Heart right ventricle (tissue), 16 donors: Measurements from ENCODE around the gene CMTM7. TPM values are rescaled to one million over a fixed set of nuclear protein-coding genes. Genes with fewer than 3 reads are reported as not detected.

Source experiments
- ATAC-seq, 8 donors: fragments of 200-7000 bp; cut with Tn5 transposase; one replicate each; pipeline ENCODE4 v1.9.1; 2020; ENCODE audit warnings: mild to moderate bottlenecking in 8 of 8, moderate library complexity in 8 of 8, moderate number of reproducible peaks in 1 of 8
- DNase-seq, 2 donors: peaks; one replicate each; pipeline ENCODE4 v3.0.0-alpha.2; 2020
- H3K27ac ChIP-seq, 10 donors: fragments of 200-600 bp; sonication (generic) in 2 of 10; one replicate each; pipeline versions ENCODE4 v1.5.0 to v1.8.0; 2020 to 2022; ENCODE audit warnings: mild to moderate bottlenecking in 3 of 10
- H3K27me3 ChIP-seq, 7 donors: fragments of 200-600 bp; one replicate each; pipeline ENCODE4 v1.8.0; 2021 to 2022; ENCODE audit warnings: mild to moderate bottlenecking in 2 of 7
- H3K36me3 ChIP-seq, 9 donors: fragments of 200-600 bp; sonication (generic) in 1 of 9; one replicate each; pipeline versions ENCODE4 v1.5.0 to v1.8.0; 2020 to 2022; ENCODE audit warnings: mild to moderate bottlenecking in 2 of 9
- H3K4me1 ChIP-seq, 9 donors: fragments of 200-600 bp; sonication (generic) in 1 of 9; one replicate each; pipeline versions ENCODE4 v1.5.0 to v1.8.0; 2020 to 2022; ENCODE audit warnings: mild to moderate bottlenecking in 4 of 9
- H3K4me3 ChIP-seq, 10 donors: fragments of 200-600 bp; sonication (generic) in 2 of 10; one replicate each; pipeline versions ENCODE4 v1.5.0 to v1.8.0; 2020 to 2022; ENCODE audit warnings: mild to moderate bottlenecking in 7 of 10, moderate library complexity in 2 of 10
- H3K9me3 ChIP-seq, 11 donors: fragments of 200-600 bp in 10 of 11; sonication (generic) in 2 of 11; one replicate each; pipeline versions ENCODE4 v1.5.0 to v1.8.0; 2013 to 2022; ENCODE audit warnings: mild to moderate bottlenecking in 2 of 11, control low read depth in 1 of 11, moderate library complexity in 1 of 11
- WGBS, 2 donors: extraction: QIAGEN DNeasy Blood & Tissue Kit; methylation state at CpG; one replicate each; pipeline ENCODE4 v1.1.7; 2013; ENCODE audit warnings: inconsistent platforms in 1 of 2; 5-methylcytosine and 5-hydroxymethylcytosine counted together
- intact Hi-C, 10 donors: fragments of 100-400 bp; cut with DNase I; formaldehyde crosslinking; loops; one replicate each; pipeline versions ENCODE4 v1.11.1 to v1.14.2; 2022
- polyA plus RNA-seq, 2 donors: library from polyadenylated mRNA; stranded (reverse); fragments of 200-250 nt; gene quantifications; one replicate each; pipeline ENCODE4 v1.2.3, GENCODE V29; 2013
- total RNA-seq, 10 donors: library from RNA; stranded (reverse); fragmentation: NEBNext Ultra II Directional in 3 of 10; extraction: Animal tissue kit (Norgen Biotek cat#: 25700) in 3 of 10; gene quantifications; one replicate each; pipeline versions ENCODE4 v1.2.1 to v1.2.4, GENCODE V29; 2021 to 2023
- TF ChIP-seq, protein P1 (sequence below), 9 donors: fragments of 200-600 bp; sonication (generic) in 2 of 9; IDR thresholded peaks; one replicate each; pipeline versions ENCODE4 v1.5.0 to v1.8.0; 2021 to 2022; ENCODE audit warnings: antibody characterized with exemption in 9 of 9, mild to moderate bottlenecking in 5 of 9, moderate library complexity in 1 of 9
- donor health status: Arrhythmogenic right ventricular cardiomyopathy.
- donor health status: ischemic (EF 13 %, LVEDD 7.1; RV severe dilation, severe dysfunction).
- donor health status: healthy with polysubstance abuse.
- donor health status: DM: no; HTN: yes; CAD: no.
- donor health status: DM: no; HTN: no; CAD: no.
- donor health status: ischemic (EF 25% LVEDD 6.9; RV normal size, moderate dysfunction).
- donor health status: ischemic (EF 25% LVEDD 5.7; RV mildly dilated, moderate dysfunction).
- donor health status: healthy.
- donor health status: DM: yes; HTN: yes; CAD: no.
- donor health status: Ischemic cardiomyopathy.
- donor health status: ischemic (EF 35%, LVEDD 5.7; RV mildly dilated, moderate dysfunction).
- donor health status: nonischemic (EF 11% LVEDD 7.7; RV severe dilation, severe dysfunction).
- donor health status: DM: yes; HTN: yes; CAD: no.
- donor health status: PGD.
- donor health status: ischemic (EF 29% LVEDD 5.4; RV normal size, mild dysfunction).
- donor health status: nonischemic (EF 23%, LVEDD 6.1; RV moderate dilation, normal function).

CMTM7 gene
- total and polyA plus RNA-seq, 12 donors, result 1.7 to 9.2 (median 3.0) TPM

DNA sequence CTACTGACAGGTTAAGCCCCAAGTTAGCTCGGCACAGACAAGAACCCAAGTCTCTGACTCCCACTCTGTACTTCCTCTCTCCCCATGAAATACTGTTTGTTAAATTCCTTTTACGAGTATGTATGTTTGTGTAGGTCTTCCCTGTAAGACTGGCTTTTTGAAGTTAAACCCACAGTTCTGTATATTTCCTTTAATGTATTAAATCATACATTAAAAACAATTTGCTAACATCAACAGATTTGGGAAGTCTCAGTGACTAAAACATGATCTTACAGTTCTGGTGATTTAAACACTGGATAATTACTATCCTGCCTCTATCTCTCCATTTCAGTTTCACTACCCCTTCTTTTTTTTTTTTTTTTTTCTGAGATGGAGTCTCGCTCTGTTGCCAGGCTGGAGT lies 106.6 kb downstream of the CMTM7 start:
- peak overlapping the region in 1 of 10 donors; percentile 58 for H3K27ac ChIP-seq
- H3K9me3 ChIP-seq, result no peaks in the 10 kb centered on the region
- ATAC-seq (no peak), DNase-seq (no peak)
- intact Hi-C loops, result loop anchor here in 1 of 10 donors (5.0 kb wide), 1 partner anchor 956 kb away; no protein-coding TSS in a partner anchor
- 83 to 94% methylated on average over 3 of the region's 3 CpGs for WGBS, 2 donors
- no peak overlapping the region for H3K4me3 ChIP-seq
- no peaks in the 10 kb centered on the region for H3K27me3 ChIP-seq
- peaks cover 0 to 12% (median 0%) of the 10 kb centered on the region in 9 donors for H3K36me3 ChIP-seq
- TF ChIP-seq, protein P1, sequence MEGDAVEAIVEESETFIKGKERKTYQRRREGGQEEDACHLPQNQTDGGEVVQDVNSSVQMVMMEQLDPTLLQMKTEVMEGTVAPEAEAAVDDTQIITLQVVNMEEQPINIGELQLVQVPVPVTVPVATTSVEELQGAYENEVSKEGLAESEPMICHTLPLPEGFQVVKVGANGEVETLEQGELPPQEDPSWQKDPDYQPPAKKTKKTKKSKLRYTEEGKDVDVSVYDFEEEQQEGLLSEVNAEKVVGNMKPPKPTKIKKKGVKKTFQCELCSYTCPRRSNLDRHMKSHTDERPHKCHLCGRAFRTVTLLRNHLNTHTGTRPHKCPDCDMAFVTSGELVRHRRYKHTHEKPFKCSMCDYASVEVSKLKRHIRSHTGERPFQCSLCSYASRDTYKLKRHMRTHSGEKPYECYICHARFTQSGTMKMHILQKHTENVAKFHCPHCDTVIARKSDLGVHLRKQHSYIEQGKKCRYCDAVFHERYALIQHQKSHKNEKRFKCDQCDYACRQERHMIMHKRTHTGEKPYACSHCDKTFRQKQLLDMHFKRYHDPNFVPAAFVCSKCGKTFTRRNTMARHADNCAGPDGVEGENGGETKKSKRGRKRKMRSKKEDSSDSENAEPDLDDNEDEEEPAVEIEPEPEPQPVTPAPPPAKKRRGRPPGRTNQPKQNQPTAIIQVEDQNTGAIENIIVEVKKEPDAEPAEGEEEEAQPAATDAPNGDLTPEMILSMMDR (IDR thresholded peaks at IDR 0.05), result no peak
- H3K4me1 ChIP-seq, result peaks cover 0 to 77% (median 34%) of the 10 kb centered on the region in 9 donors

DNA sequence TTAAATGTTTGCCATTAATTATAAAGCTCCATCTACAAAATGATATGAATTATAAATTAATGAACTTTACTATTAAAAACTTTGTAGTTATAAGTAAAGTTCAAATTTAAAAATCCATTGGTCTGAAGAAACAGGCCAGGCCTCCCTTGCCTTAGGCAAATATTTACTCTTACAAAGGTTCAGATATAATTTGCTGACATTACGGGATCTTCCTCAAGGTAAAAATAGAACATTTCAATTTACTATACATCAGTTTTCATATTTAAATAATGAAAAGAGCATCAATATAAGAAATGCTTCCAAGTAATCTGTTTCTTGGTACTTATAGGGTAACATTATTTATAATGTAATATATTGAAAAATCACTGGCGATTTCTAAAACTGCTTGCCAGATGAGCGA lies 107.3 kb downstream of the CMTM7 start:
- H3K4me3 ChIP-seq, result no peak overlapping the region
- DNase-seq (no peak), ATAC-seq (no peak)
- H3K9me3 ChIP-seq, result no peaks in the 10 kb centered on the region
- H3K27me3 ChIP-seq, result no peaks in the 10 kb centered on the region
- H3K4me1 ChIP-seq, result peaks cover 0 to 71% (median 27%) of the 10 kb centered on the region in 9 donors
- intact Hi-C loops, result loop anchor here in 1 of 10 donors (5.0 kb wide), 1 partner anchor 957 kb away; no protein-coding TSS in a partner anchor
- WGBS, 2 donors, result 89 to 90% methylated on average over 3 of the region's 3 CpGs
- no peak overlapping the region for H3K27ac ChIP-seq
- TF ChIP-seq, protein P1 (IDR thresholded peaks at IDR 0.05), result no peak
- H3K36me3 ChIP-seq, result peaks cover 0 to 12% (median 0%) of the 10 kb centered on the region in 9 donors

DNA sequence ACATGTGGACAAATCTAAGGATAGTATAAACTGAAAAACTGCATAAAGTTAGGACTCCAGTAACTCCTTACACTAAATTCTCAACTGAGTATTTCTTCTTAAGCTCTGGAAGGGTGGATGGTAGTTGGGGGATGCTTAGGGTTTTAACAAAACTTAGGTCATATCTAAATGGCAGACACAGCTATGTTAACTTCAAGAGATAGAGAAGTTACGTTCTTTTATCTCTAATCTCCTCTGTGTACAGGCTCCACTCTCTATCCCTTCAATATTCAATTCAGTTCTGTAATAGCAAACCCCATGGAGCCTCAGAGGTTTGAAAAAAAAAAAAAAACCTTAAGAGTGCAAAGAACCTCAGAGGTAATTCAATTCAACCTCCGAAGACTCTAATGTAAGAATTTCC lies 107.9 kb downstream of the CMTM7 start:
- Histone ChIP-seq H3K27me3 (no peaks in the 10 kb centered on the region), H3K36me3 (peaks cover 0 to 12% (median 0%) of the 10 kb centered on the region in 9 donors), H3K9me3 (no peaks in the 10 kb centered on the region), H3K4me1 (peaks cover 0 to 65% (median 27%) of the 10 kb centered on the region in 9 donors), H3K4me3 (no peak overlapping the region), H3K27ac (no peak overlapping the region)
- DNase-seq (no peak), ATAC-seq (no peak)
- intact Hi-C loops, result loop anchor here in 1 of 10 donors (5.0 kb wide), 1 partner anchor 957 kb away; no protein-coding TSS in a partner anchor
- 79 to 81% methylated on average over 2 of the region's 2 CpGs for WGBS, 2 donors
- TF ChIP-seq, protein P1 (IDR thresholded peaks at IDR 0.05), result no peak

DNA sequence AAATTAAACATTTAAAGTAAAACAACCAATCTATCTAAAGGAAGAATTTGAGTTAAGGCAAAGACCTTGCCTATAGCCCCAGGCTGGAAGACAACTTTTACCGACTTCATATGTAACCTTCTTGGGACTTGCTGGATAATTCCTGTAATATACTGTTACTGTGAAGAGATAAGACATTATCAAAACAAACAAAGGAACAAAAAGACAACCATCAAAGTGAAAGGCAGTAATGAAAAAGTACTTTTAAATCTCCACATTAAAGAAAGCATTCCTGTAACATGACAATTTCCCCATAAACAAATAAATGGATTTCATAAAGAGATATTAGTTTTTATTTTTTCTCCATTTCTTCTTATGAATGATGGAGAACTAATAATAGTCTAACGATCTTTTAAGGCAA lies 108.6 kb downstream of the CMTM7 start:
- Histone ChIP-seq H3K4me3 (peak overlapping the region in 1 of 10 donors; percentile 88), H3K27me3 (no peaks in the 10 kb centered on the region), H3K27ac (peak overlapping the region in 1 of 10 donors; percentile 99), H3K9me3 (no peaks in the 10 kb centered on the region), H3K36me3 (peaks cover 0 to 12% (median 0%) of the 10 kb centered on the region in 9 donors), H3K4me1 (peaks cover 0 to 59% (median 27%) of the 10 kb centered on the region in 9 donors)
- DNase-seq, result no peak
- TF ChIP-seq, protein P1 (IDR thresholded peaks at IDR 0.05), result no peak
- WGBS, 2 donors, result 74% methylated on average over 2 of the region's 2 CpGs
- no peak for ATAC-seq
- intact Hi-C loops, result loop anchor here in 3 of 10 donors (10.0 kb wide), 1 partner anchor 75 kb away; the partner anchor contains the start of gene DYNC1LI1 (in 3 of the 3)
